ENCODE measurements around the gene EXO1. TPM values are rescaled to one million over a fixed set of nuclear protein-coding genes. Genes with fewer than 3 reads are reported as not detected.

Gene EXO1
- total and polyA plus RNA-seq, 8 donors: 0.89 to 19.3 (median 1.2) TPM; not detected in 2

GRCh38 chr1:241881440-241881839 lies 33.4 kb downstream of the EXO1 start:
- H3K4me1 ChIP-seq: no peaks in the 10 kb centered on the region
- 87 to 94% (median 91%) methylated on average over 6 of the region's 6 CpGs for WGBS, 5 donors
- H3K27me3 ChIP-seq: no peaks in the 10 kb centered on the region
- no peak overlapping the region for H3K4me3 ChIP-seq
- TF ChIP-seq POLR2A (IDR thresholded peaks at IDR 0.05) (no peak), CTCF (IDR thresholded peaks at IDR 0.05) (no peak), POLR2AphosphoS5 (IDR thresholded peaks at IDR 0.05) (no peak), EP300 (IDR thresholded peaks at IDR 0.05) (no peak)
- H3K27ac ChIP-seq: no peak overlapping the region
- H3K9me3 ChIP-seq: no peaks in the 10 kb centered on the region
- intact Hi-C loops (cut with DNase I; ENCODE audit: low total_unique reads): no loop called here
- no peaks in the 10 kb centered on the region for H3K36me3 ChIP-seq
- no peak for DNase-seq

- H3K4me3 ChIP-seq: no peak overlapping the region
- no peaks in the 10 kb centered on the region for H3K27me3 ChIP-seq
- H3K9me3 ChIP-seq: no peaks in the 10 kb centered on the region
- intact Hi-C loops (cut with DNase I; ENCODE audit: low total_unique reads): no loop called here
- no peaks in the 10 kb centered on the region for H3K4me1 ChIP-seq
- DNase-seq: no peak
- no peak overlapping the region for H3K27ac ChIP-seq
- 0 to 100% (median 74%) methylated on average over 1 of the region's 1 CpG for WGBS, 5 donors
- no peak for TF ChIP-seq CTCF (IDR thresholded peaks at IDR 0.05)
- TF ChIP-seq POLR2A (IDR thresholded peaks at IDR 0.05): no peak
- TF ChIP-seq EP300 (IDR thresholded peaks at IDR 0.05): no peak
- TF ChIP-seq POLR2AphosphoS5 (IDR thresholded peaks at IDR 0.05): no peak
- H3K36me3 ChIP-seq: no peaks in the 10 kb centered on the region
These were observed 35.2 kb downstream of the EXO1 start for GRCh38 chr1:241883159-241883558.

- no peaks in the 10 kb centered on the region for H3K4me1 ChIP-seq
- H3K27me3 ChIP-seq: no peaks in the 10 kb centered on the region
- no peaks in the 10 kb centered on the region for H3K36me3 ChIP-seq
- no peaks in the 10 kb centered on the region for H3K9me3 ChIP-seq
- H3K27ac ChIP-seq: no peak overlapping the region
- 94 to 97% (median 96%) methylated on average over 4 of the region's 4 CpGs for WGBS, 5 donors
- no peak for DNase-seq
- H3K4me3 ChIP-seq: no peak overlapping the region
- intact Hi-C loops (cut with DNase I; ENCODE audit: low total_unique reads): no loop called here
- TF ChIP-seq POLR2AphosphoS5 (IDR thresholded peaks at IDR 0.05) (no peak), POLR2A (IDR thresholded peaks at IDR 0.05) (no peak)
These were observed 40.2 kb downstream of the EXO1 start for GRCh38 chr1:241888232-241888631.

- intact Hi-C loops (cut with DNase I; ENCODE audit: low total_unique reads): no loop called here
- WGBS, 5 donors: 90 to 93% (median 91%) methylated on average over 3 of the region's 3 CpGs
These were observed 43.3 kb downstream of the EXO1 start for GRCh38 chr1:241891296-241891695.

GRCh38 chr1:241894016-241894415 lies 46.0 kb downstream of the EXO1 start:
- Histone ChIP-seq H3K4me1 (no peaks in the 10 kb centered on the region), H3K4me3 (no peak overlapping the region), H3K36me3 (no peaks in the 10 kb centered on the region), H3K9me3 (no peaks in the 10 kb centered on the region), H3K27ac (no peak overlapping the region), H3K27me3 (no peaks in the 10 kb centered on the region)
- TF ChIP-seq POLR2A (IDR thresholded peaks at IDR 0.05) (no peak), CTCF (IDR thresholded peaks at IDR 0.05) (no peak), EP300 (IDR thresholded peaks at IDR 0.05) (no peak), POLR2AphosphoS5 (IDR thresholded peaks at IDR 0.05) (no peak)
- intact Hi-C loops (cut with DNase I; ENCODE audit: low total_unique reads): no loop called here
- no peak for DNase-seq
- 63 to 95% (median 78%) methylated on average over 3 of the region's 3 CpGs for WGBS, 5 donors

More at GRCh38 chr1:241891296-241891695, 43.3 kb downstream of the EXO1 start:
- no peak for TF ChIP-seq CTCF (IDR thresholded peaks at IDR 0.05)
- Histone ChIP-seq H3K27me3 (no peaks in the 10 kb centered on the region), H3K36me3 (no peaks in the 10 kb centered on the region), H3K4me3 (no peak overlapping the region), H3K9me3 (no peaks in the 10 kb centered on the region), H3K27ac (no peak overlapping the region), H3K4me1 (no peaks in the 10 kb centered on the region)
- no peak for DNase-seq
